Loucy (cell line): Measurements from ENCODE around the gene NMNAT2.

Experiments
- H2AFZ ChIP-seq: fragments of 200-600 bp; sonication (generic); 2 replicates; pipeline ENCODE4 v1.6.0; 2016; ENCODE audit warnings: antibody characterized with exemption, mild to moderate bottlenecking, low read length, moderate library complexity
- H3F3A ChIP-seq: fragments of 200-600 bp; 2 replicates; pipeline ENCODE4 v1.6.0; 2016; ENCODE audit warnings: antibody characterized with exemption, low read depth, mild to moderate bottlenecking
- H3K27me3 ChIP-seq: fragments of 200-600 bp; sonication (generic); 2 replicates; pipeline ENCODE4 v1.6.1; 2014; ENCODE audit warnings: low read length, mild to moderate bottlenecking; ENCODE audit not compliant: insufficient read depth, poor library complexity, severe bottlenecking
- H3K36me3 ChIP-seq: fragments of 200-600 bp; sonication (generic); 2 replicates; pipeline ENCODE4 v1.6.1; 2016; ENCODE audit warnings: low read length; ENCODE audit not compliant: insufficient read depth
- H3K4me1 ChIP-seq: fragments of 200-600 bp; sonication (generic); 2 replicates; pipeline ENCODE4 v1.5.1; 2014; ENCODE audit warnings: low read length, mild to moderate bottlenecking; ENCODE audit not compliant: insufficient read depth, poor library complexity, severe bottlenecking
- H3K4me2 ChIP-seq: fragments of 200-600 bp; sonication (generic); 2 replicates; pipeline ENCODE4 v1.6.0; 2014; ENCODE audit warnings: antibody characterized with exemption, low read length, low read depth, mild to moderate bottlenecking; ENCODE audit not compliant: poor library complexity, severe bottlenecking
- H3K4me3 ChIP-seq: fragments of 200-600 bp; sonication (generic); 2 replicates; pipeline ENCODE4 v1.5.1; 2014; ENCODE audit warnings: low read length, mild to moderate bottlenecking, mixed read lengths; ENCODE audit not compliant: poor library complexity, severe bottlenecking
- H3K79me2 ChIP-seq: fragments of 200-600 bp; sonication (generic); 2 replicates; pipeline ENCODE4 v1.6.1; 2014; ENCODE audit warnings: low read length; ENCODE audit not compliant: insufficient read depth
- H3K9ac ChIP-seq: fragments of 200-600 bp; sonication (generic); 2 replicates; pipeline ENCODE4 v1.6.0; 2014; ENCODE audit warnings: mild to moderate bottlenecking, low read depth, low read length, moderate library complexity; ENCODE audit not compliant: poor library complexity, severe bottlenecking
- H3K9me2 ChIP-seq: fragments of 200-600 bp; sonication (generic); replicated peaks from 2 replicates; pipeline ENCODE4 v1.6.1; 2016; ENCODE audit warnings: low read depth, low read length, mixed read lengths
- H3K9me3 ChIP-seq: fragments of 200-600 bp; sonication (generic); 2 replicates; pipeline ENCODE4 v1.6.1; 2014; ENCODE audit warnings: mild to moderate bottlenecking, antibody characterized with exemption, low read length, low read depth; ENCODE audit not compliant: insufficient read depth
- H4K20me1 ChIP-seq: fragments of 200-600 bp; sonication (generic); 2 replicates; pipeline ENCODE4 v1.6.0; 2014; ENCODE audit warnings: antibody characterized with exemption, low read length, mild to moderate bottlenecking; ENCODE audit not compliant: insufficient read depth, poor library complexity, severe bottlenecking
- EZH2phosphoT487 ChIP-seq: fragments of 200-600 bp; IDR thresholded peaks from 2 replicates; pipeline ENCODE4 v1.6.1; 2018; ENCODE audit warnings: antibody characterized with exemption, mild to moderate bottlenecking, moderate library complexity, borderline replicate concordance
- TF ChIP-seq, protein P1 (sequence below): fragments of 200-600 bp; sonication (generic); conservative IDR thresholded peaks from 2 replicates; pipeline ENCODE4 v1.5.1; 2014; ENCODE audit warnings: mild to moderate bottlenecking, antibody characterized with exemption, low read length

Gene NMNAT2

DNA sequence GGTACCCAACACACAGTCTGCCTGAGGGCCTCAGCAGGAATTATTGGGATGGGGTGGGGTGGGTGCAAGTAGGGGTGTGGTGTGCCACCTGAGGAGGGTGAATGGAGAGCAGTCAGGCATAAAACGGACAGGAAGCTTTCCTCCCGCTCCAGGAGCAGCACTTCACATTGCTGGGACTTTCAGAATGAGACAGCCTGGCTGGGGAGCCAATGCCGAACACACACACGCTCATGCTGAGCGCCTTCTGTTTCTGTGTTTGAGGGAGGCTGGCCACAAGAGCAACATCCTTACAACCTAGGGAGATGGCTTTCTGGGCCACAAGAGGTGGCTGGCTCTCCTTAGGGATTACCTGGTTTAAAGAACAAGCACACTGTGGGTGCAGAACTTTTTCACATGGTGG, 134.1 kb downstream of the NMNAT2 start:
- Histone ChIP-seq H3K27me3 (no peaks in the 10 kb centered on the region), H3F3A (no peaks in the 10 kb centered on the region), H3K9me2 (no peaks in the 10 kb centered on the region), H3K4me2 (no peak overlapping the region), H3K9ac (no peak overlapping the region), H3K79me2 (no peaks in the 10 kb centered on the region), H3K36me3 (no peaks in the 10 kb centered on the region), H2AFZ (no peak overlapping the region), H3K9me3 (no peaks in the 10 kb centered on the region), H3K4me3 (no peak overlapping the region), H3K4me1 (peaks cover 4% of the 10 kb centered on the region), H4K20me1 (no peaks in the 10 kb centered on the region)
- TF ChIP-seq, protein P1, sequence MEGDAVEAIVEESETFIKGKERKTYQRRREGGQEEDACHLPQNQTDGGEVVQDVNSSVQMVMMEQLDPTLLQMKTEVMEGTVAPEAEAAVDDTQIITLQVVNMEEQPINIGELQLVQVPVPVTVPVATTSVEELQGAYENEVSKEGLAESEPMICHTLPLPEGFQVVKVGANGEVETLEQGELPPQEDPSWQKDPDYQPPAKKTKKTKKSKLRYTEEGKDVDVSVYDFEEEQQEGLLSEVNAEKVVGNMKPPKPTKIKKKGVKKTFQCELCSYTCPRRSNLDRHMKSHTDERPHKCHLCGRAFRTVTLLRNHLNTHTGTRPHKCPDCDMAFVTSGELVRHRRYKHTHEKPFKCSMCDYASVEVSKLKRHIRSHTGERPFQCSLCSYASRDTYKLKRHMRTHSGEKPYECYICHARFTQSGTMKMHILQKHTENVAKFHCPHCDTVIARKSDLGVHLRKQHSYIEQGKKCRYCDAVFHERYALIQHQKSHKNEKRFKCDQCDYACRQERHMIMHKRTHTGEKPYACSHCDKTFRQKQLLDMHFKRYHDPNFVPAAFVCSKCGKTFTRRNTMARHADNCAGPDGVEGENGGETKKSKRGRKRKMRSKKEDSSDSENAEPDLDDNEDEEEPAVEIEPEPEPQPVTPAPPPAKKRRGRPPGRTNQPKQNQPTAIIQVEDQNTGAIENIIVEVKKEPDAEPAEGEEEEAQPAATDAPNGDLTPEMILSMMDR = no peak
- no peak for TF ChIP-seq EZH2phosphoT487

DNA sequence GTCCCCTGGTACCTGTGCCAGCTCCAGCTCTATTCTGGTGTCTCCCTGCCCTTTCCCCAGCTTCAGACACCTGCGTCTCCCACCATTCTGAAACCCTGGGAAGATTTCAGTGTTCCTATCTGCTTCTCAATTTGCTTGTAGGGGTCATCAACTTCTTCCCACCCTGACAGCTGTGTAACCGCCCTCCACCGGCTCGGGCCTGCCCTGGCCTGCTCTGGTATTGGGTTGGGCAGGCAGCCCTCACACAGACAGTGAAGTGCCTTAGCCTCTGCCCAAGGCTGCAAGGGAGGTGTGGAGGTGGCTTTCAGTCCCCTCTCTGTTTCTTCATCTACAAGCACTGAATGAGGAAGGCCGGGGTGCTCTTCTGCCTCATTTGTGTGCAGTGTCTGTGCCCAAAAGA, 134.9 kb downstream of the NMNAT2 start:
- peaks cover 9% of the 10 kb centered on the region for H3K4me1 ChIP-seq
- H3K9ac ChIP-seq = no peak overlapping the region
- H4K20me1 ChIP-seq = no peaks in the 10 kb centered on the region
- H2AFZ ChIP-seq = no peak overlapping the region; the same call in 1 of the 2 replicates
- H3K79me2 ChIP-seq = no peaks in the 10 kb centered on the region
- H3K9me3 ChIP-seq = no peaks in the 10 kb centered on the region
- H3K27me3 ChIP-seq = no peaks in the 10 kb centered on the region
- H3F3A ChIP-seq = no peaks in the 10 kb centered on the region
- H3K4me2 ChIP-seq = no peak overlapping the region
- TF ChIP-seq, protein P1 = no peak
- no peak for TF ChIP-seq EZH2phosphoT487
- no peak overlapping the region for H3K4me3 ChIP-seq
- no peaks in the 10 kb centered on the region for H3K36me3 ChIP-seq
- H3K9me2 ChIP-seq = no peaks in the 10 kb centered on the region

DNA sequence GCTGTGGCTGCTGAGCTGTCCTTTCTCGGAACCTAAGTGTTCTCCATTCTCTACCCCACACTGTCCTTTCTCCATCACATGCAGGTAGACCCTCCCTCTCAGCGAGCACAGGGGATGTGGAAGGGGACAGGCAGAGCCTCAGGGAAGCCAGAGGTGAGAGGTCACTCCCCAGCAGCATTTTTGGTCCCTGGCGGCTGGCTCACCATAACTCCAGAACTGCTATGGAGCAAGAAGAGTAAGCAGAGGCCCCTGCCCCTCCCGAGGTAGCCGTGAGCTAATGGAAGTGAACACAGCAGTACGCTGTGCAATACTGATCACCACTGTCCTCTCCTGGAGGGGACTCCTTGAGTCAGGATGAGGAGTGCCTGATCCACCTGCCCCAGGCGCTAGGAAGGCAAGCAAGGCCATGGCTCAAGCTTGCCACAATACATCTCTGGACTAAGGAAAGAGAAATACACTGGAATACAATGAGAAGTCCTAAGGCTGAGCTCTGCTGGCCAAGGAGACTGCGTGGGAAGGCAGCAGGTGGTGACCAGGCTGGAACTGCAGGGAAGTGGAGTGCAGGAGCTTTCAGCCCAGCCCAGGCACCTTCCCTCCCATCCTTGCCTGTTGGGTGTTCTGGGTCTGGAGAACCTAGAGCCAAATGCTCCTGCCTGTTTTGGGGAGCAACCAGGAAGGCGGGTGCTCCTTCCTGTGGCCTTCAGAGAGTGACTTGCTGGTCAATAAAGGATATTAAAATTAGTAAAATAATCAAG, 135.9 kb downstream of the NMNAT2 start:
- Histone ChIP-seq H4K20me1 (no peaks in the 10 kb centered on the region), H2AFZ (no peak overlapping the region), H3K4me3 (no peak overlapping the region), H3F3A (no peaks in the 10 kb centered on the region), H3K27me3 (no peaks in the 10 kb centered on the region), H3K9me2 (no peaks in the 10 kb centered on the region), H3K79me2 (no peaks in the 10 kb centered on the region), H3K4me1 (peaks cover 9% of the 10 kb centered on the region), H3K9me3 (no peaks in the 10 kb centered on the region), H3K36me3 (no peaks in the 10 kb centered on the region), H3K4me2 (no peak overlapping the region), H3K9ac (no peak overlapping the region)
- TF ChIP-seq, protein P1 = no peak
- no peak for TF ChIP-seq EZH2phosphoT487
